8988T (cell line): Measurements from ENCODE around the gene GFY.

ENCODE experiments used
- DNase-seq: peaks from one replicate; pipeline ENCODE4 v3.0.0; 2011

Gene GFY

DNA sequence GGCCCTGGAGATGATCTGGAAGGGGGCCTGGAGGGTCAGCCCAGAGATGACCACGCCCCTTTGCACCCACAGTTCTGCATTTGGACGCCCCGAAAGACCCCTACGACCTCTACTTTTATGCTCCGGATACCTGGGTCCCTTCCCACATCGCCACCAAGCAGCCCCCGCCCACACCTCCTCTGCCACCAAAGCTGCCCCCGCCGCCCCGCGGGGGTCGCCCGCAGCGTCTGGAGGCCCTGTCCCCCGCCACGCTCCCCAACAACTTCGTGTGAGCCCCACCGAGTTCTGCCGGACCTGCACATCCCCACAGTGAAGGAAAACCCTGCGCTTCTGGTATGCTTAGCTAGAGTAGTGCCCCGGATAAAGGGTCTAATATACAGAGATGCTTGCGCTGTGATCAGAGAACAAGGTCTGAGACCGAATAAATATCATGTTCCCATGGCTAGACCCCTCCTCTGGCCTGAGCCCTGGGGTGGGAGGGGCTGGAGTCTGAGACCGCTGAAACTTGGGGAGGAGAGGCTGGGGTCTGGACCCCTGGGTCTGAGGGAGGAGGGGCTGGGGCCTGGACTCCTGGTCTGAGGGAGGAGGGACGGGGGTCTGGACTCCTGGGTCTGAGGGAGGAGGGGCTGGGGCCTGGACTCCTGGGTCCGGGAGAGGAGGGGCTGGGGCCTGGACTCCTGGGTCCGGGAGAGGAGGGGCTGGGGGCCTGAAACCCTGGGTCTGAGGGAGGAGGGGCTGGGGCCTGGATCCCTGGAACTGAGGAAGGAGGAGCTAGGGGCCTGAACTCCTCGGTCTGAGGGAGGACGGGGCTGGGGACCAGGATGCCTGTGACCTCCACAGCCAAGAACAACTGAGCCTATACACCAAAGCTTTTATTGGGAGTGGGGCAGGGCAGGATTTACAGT is 3.6 kb downstream of the GFY start:
- DNase-seq, result no peak

DNA sequence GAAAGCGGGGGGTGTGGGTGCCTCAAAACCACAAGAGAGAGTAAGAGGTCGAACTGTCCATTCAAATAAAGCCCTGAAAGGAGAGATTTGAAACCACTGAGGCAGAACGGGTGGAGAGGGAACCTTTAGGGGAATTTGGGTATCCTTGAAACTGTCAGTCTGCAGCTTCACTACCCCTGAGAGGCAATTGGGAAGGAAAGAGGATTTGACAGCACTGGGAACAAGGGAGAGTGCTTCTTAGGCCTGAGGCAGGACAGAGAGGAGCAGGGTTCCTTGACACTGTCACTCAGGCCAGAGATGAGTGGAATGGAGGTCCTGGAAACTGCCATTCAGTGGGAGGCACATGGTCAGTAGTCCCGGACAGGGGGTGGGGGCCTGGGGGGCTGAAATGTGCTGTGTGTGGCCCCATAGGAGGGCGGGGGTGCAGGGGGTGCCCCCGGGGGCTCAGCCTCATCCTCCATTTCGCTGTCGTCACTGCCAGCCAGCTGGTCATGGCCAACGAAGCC is 5.0 kb downstream of the GFY start:
- DNase-seq, result no peak

DNA sequence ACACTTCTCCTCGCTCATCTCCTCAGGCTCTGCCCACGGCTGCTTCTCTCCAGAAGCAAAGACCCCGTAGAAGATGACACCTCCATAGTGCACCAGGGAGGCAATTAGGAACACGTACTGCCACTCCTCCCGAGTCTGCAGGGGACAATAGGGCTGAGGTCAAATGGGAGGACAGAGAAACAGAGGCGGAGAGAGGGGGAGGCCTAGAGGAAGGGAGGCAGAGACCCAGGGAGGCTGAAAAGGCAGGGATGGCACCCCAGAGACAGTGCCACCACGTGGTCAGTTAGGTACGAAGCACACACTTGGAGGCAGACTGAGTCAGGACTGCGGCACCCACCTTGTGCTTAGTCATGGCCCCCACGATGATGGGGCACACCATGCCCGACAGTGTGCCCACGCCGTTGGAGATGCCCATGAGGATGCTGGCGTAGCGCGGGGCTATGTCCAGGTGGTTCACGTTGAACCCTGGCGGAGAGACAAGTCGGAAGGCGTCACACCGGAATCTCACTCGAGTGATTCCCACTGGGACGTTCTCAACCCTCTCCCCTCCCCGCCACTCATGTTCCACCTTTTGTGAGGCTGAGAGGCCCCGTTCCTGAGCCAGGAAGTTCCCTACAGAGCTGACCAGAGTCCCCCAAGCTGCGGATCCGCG is 5.6 kb downstream of the GFY start:
- DNase-seq, result no peak

DNA sequence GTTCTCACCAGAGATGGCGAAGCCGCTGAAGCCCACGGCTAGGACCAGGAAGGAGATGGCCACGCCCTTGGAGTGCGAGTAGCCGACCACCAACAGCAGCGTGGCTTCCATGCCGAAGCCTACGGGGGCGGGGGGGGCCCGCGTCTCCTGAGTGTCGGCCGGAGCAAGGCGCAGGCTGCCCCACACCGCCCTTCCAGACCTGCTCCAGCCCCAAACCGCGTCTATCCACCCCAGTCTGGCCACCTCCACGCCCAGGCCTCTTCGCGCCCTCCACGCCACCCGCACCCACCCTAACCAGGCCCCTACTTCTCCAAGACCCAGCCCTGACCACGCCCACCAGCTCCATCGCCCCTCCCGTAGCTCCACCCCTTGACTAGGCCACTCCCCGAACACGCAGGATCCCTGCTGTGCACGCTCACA is 6.2 kb downstream of the GFY start:
- DNase-seq, result no peak

DNA sequence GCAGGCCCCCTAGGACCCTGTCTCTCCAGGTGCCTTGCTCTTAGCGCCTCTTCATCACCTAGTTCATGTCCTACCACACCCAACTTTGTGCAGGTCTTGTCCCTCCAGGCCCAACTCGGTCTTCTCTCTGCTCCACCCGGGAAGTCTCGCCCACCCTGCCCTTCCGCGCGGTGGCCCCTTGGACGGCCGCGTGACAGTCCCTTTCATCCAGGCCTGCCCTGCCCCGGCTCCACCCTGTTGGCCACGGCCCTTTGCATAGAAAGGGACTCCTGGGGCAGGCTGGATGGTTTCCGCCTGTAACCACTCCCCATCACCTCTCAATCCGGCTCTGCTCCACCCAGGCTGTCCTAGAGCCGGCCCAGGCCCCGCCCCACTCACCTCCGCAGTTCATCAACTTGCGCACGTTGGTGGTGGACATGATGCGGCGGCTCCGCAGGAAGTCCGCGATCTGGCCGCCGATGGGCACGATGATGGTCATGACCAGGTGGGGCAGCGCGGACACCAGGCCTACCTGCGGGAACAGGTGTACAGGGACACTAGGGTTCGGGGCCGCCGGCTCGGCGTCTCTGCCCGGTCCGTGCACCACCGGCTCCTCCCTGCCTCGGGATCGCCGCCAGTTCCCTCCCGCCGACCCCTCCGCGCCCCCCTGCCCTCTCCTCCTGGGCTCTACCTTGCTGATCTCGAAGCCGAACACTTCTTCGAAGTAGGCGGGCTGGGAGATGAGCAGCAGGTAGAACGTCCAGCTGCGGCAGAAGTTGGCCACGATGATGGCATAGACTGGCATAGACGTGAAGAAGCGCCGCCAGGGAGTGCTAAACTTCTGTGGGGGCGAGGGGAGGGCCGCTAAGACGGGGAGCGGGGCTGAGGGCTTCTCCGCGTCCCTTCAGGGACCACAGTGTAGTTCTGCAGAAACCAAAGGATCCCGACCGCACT is 7.2 kb downstream of the GFY start:
- no peak for DNase-seq

DNA sequence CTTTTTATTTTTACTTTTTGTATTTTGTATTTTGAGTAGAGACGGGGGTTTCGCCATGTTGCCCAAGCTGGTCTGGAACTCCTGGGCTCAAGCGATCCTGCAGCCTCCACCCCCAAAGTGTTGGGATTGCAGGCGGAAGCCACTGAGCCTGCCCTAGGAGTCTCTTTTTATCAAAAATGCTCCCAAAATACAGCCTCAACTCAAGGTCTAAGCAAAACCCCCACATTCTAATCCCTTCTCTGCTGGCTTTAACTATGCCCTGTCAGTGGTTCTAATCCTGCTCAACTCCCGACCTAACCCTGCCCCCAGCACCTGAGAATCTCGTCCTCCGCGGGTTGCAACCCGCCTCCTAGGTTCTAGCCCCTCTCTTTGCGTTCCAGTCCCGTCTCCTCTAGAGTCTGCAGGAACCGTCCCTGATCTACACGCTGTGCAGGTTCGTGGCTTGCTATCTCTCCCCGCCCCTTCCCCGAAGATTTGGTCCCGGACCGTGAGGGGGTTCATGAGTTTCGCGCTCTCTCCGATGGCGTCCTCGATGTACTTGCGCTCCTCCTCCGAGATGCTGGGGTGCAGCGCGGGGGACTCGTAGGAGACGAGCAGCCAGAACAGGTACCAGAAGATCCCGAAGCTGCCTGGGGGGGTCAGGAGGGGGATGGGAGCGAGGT is 8.2 kb downstream of the GFY start:
- DNase-seq, result no peak

DNA sequence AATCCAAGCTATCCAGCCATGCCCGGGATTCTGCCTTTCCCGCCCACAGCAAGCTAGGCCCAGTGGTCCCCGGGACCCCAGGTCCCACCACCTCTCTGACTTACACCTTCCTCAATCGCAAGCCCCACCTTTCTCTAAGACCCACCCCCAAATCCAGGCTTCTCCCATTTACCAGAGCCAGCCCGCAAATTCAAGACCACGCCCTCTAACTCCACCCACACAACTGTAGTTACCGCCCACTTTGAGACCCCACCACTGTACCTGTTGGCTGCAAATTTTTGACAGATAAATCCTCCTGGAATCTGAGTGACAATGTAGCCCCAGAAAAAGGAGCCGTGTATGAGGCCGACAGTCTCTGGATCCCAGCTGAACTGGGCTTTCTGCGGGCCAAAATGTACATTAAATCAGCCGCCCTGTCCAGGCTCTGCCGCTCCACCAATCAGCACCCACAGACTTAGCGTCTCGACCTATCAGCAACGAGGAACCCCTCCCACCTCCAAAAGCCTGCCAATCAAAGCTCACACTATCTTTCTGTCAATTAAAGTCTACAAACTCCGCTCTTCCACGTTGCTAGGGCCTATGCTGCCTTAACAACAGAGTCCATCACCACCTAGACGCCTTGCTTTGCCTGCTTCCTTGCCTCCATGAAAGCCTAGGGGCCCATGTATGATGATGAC is 9.9 kb downstream of the GFY start:
- DNase-seq, result no peak

DNA sequence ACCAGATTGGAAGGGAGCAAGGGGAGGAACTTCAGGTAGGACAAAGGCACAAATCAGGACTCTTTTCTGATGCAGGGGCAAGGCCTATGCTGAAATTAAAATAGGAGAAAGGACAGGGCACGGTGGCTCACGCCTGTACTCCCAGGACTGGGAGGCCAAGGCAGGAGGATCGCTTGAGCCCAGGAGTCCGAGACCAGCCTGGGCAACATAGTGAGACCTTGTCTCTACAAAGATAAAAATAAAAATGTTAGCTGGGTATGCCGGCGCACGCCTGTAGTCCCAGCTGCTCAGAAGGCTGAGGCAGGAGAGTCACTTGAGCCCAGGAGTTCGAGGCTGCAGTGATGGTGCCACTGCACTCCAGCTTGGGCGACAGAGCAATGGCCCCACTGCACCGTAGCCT is 10.5 kb downstream of the GFY start:
- no peak for DNase-seq

DNA sequence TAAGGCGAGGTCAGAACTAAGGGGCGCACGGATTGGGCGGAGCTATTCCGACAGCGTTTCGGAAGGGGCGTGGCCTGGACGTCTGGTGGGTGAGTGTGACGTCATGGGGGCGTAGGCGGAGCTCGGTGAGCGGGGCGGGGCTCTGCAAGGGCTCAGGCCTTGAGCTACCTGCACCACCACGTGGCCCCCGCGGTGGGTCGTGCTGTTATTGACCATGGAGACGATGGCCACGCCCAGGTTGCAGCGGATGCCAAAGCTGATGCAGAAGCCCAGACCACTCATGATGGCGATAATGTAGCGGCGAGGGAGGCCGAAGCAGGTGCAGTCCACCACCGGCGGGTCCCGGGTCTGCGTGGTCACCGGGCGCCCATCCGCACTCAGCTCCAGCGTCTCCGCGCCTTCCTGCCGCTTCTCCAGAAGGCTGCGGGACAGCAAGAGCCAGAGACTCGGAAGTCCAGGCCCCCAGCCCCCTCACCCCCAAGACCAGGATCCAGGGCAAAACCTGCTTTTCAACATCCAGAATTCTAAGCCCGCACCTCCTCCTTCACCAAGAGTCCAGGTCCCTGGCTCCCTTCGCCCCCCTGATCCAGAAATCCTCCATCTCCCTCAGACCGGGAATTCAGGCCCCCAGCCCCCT is 11.3 kb downstream of the GFY start:
- DNase-seq, result no peak

DNA sequence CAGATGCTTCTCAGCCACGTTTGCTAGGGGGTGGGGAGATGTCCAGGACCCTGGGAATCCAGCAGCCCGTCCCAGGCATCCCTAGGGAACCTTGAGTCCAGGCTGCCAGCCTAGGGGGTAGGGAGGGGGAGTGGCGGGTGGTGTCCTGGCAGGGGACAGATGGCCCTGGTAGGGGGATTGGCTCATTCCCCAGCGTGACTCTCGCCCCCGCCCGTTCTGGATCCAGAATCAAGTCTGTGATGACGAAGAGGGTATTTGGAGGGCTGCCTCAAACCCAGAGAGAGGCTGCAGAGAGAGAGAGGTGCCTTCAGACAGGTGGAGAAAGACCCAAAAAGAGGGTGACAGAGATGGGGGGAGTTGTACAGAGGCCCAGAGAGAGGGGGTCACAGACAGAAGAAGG is 12.0 kb downstream of the GFY start:
- no peak for DNase-seq

DNA sequence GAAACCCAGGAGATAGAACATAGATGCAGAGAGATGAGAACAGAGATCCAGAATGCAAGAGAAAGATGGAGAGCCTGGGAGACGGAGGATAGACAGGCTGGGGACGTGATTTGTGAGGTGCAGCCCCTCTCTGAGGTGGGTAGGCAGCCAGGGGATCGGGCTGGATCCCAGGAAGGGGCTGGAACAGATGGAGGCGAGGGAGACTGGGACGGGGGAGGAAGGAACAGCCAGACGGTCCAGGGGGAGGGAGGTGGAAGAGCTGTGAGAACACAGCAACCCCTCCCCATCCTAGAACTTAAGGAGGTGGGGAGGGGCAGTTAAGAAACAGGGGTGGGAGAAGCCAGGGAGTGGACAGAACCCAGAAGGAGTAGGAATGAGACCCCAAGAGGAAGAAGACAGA is 13.1 kb downstream of the GFY start:
- no peak for DNase-seq

DNA sequence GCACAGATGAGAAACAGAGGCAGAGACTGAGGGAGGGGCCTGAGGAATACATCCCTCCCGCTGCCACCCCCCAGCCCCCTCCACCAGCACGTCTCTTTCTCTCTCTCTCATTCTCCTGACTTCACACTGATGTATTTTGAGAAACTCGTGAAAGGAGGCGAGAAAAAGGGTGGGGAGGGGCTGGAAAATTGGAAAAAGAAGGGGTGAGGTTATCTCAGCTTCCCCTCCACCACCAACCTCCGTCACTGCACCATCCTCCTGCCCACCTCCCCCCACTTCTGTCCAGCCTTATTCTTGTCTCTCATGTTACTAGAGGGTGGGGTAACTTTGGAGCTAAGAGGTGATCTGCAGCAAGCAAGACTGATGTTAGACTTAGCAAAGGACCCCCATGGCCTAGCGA is 14.6 kb downstream of the GFY start:
- no peak for DNase-seq

DNA sequence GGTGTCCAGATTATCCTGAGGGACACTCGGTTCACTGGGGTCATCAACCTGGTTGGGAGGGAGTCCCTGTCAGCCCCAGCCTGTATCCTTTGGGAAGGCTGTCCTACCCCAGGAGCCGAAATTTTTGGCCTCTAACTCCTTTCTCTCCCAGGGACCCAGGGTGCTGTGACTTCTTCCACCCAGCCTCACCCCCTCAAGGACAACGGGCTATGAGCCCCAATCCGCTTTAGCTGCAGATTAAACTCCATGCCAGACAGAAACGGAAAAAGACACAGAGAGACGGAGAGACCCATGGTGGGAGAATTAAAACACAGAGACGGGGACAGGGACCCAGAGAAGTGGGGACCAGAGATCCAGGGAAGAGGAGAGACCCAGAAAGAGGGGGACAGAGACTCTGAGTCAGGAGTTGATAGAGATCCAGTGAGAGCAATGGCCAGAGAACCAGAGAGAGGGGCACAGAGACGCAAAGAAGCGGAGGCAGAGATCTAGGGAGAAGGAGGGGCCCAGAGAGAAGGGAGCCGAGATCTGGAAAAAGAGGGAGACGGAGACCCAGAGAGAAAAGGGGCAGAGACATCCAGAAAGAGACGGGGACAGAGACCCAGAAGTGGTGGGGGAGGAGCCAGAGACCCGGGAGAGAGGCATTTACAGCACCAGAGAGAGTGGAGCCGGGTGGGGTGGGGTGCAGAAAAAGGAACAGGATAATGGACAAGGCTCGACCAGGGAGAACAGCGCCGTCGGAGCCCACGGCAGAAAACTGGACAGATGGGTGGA is 15.4 kb downstream of the GFY start:
- DNase-seq, result no peak

DNA sequence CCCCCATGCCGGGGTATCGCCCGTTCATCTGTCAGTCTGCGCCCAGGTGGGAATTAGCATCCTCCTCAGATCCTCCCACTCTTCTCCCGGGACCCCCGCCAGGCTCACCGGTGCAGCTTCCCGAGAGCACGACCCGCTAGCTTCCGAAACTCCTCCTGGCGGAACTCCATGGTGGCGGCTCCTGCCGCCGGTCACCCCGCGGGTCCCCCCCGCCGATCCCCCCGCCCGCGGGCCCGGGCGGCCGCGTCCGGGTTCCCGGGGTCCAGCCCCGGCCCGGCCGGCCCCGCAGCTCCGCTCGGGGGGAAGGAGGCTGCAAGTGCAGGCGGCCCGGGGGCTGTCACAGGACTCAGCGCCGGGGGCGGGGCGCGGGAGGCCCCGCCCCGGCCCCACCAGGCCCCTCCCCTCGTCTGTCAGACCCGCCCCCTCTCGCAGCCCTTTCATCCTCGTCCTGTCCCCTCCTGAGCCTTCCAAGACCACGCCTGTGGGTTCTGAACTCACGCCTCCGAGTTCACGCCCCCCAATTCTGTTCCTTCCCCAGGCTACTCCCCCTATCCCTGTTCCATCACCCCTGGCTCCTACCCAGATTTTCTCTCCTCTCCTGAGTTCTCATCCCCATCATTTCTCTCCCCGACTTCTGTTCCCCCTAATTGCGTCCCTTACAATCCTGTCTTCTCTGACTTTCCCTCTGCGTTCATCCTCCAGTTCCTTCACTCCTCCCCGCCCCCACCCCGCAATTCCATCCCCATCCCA is 16.2 kb downstream of the GFY start, which contains the start of gene SLC17A7:
TSS of gene SLC17A7 (minus strand) at position 318 of the 750 bp plus-strand sequence. CDS start at position 170, 148 bp downstream.
- DNase-seq, result no peak

DNA sequence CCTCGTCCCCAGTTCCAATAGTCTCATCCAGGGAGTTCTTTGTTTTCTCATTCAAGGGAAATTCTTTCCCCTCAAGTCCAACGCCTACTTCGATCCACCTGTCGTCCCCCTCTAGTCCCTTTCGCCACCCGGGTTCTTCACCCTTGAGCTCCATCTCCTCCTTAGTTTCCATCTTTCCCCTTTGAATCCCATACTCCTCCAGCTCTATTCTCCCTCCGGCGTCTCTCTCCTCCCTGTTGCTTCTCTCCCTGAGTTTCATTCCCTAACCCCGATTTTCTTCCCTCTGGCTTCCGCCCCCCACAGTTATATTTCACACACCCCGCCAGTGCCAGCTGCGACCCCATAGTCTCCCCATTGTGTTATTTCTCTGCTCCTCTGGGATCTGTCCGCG is 16.8 kb downstream of the GFY start:
- DNase-seq, result no peak

DNA sequence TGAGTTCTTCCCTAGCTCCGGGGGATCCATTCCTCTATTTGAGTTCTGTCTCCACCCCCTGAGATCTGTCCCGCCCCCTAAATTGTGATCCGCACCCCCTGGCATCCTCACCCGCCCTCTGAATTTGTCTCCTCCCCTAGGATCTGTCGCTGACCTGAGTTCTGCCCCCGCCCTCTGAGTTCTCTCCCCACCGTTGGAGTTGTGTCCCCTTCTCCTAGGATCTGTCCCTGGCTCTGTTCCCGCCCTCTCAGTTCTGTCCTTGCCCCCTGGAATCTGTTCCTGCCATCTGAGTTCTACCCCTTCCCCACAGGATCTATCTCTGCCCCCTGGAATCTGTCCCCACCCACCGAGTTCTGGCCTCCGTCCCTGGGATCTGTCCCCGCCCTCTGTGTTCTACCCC is 17.2 kb downstream of the GFY start:
- DNase-seq, result peak; percentile 71

DNA sequence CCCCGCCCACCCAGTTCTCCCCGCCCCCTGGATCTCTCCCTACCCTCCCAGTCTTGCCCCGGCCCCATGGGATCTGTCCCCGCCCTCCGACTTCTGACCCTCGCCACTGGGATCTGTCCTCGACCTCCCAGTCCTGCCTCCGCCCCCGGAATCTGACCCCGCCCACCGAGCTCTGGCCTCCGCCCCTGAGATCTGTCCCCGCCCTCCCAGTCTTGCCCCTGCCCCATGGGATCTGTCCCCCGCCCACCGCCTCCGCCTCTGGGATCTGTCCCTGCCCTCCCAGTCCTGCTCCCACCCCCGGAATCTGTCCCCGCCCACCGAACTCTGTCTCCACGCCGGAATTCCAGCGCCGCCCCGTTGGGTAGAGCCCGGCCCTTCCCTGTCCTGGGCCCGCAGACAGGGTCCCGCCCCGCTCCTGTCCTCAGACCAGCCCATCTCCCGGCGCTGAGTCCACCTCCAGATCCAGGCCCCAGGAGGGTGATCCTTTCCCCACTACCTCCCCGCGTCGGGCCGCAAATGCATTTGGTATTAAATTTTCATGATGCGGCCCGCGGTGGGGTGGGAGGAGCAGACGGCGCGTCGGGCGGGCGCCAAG is 17.7 kb downstream of the GFY start:
- DNase-seq, result peak; percentile 94

DNA sequence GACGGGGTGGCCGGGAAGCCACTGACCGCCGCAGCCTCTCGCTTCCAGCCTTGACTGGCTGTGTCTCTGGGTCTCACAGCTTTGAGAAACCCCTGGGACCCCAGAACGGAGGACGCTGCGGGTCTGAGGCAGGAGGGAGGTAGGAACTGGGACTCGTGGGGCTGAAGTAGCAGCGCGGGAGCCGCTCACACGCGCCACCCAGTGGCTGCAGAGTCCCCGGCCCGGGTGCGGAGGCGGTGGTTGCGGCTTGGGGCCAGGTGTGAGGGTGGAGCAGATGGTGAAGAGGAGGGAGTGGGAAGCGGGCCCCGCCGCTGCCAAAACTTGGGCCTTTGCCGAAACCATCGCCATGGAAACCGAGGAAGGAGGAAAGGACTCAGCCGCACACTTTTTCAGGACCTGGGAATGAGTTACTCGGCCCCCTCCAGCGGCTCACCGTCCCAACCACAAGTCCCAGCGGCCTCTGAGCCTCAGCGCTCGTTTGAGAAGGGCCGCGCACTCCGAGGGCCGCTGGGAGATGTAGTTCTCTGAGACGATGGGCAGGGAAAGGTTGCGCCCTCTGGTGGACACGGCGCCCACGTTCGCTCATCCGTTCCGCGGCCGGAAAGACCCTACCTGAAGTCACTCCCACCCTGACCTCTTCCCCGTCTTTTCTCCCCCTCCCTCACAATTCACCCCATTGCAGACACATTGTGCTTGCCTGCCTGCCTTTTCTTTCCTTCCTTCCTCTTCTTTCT is 18.3 kb downstream of the GFY start:
- peak; percentile 81 for DNase-seq
